Neural progenitor cell (in vitro differentiated cells): ENCODE measurements around the gene FRY. TPM values are rescaled to one million over a fixed set of nuclear protein-coding genes. Genes with fewer than 3 reads are reported as not detected.

Source experiments
- DNase-seq: peaks from one replicate; pipeline ENCODE4 v3.0.0-alpha.2; 2016; ENCODE audit warnings: low spot score
- H2AFZ ChIP-seq: fragments of 200-600 bp; sonication (generic); replicated peaks from 2 replicates; pipeline ENCODE4 v1.6.1; 2016; ENCODE audit warnings: antibody characterized with exemption
- H3F3A ChIP-seq: fragments of 200-600 bp; sonication (generic); 2 replicates; pipeline ENCODE4 v1.6.1; 2016; ENCODE audit warnings: antibody characterized with exemption, low read depth
- H3K27ac ChIP-seq: fragments of 200-600 bp; sonication (generic); 2 replicates; pipeline ENCODE4 v1.5.1; 2016; ENCODE audit warnings: mild to moderate bottlenecking
- H3K27me3 ChIP-seq: fragments of 200-600 bp; sonication (generic); 2 replicates; pipeline ENCODE4 v1.6.1; 2016; ENCODE audit warnings: mild to moderate bottlenecking, moderate library complexity
- H3K36me3 ChIP-seq: fragments of 200-600 bp; sonication (generic); 2 replicates; pipeline ENCODE4 v1.5.1; 2016
- H3K4me1 ChIP-seq: fragments of 200-600 bp; sonication (generic); 2 replicates; pipeline ENCODE4 v1.6.1; 2016; ENCODE audit warnings: mixed run types
- H3K4me2 ChIP-seq: fragments of 200-600 bp; sonication (generic); 2 replicates; pipeline ENCODE4 v1.6.1; 2016
- H3K4me3 ChIP-seq: fragments of 200-600 bp; sonication (generic); 2 replicates; pipeline ENCODE4 v1.5.1; 2016
- H3K79me2 ChIP-seq: fragments of 200-600 bp; sonication (generic); 2 replicates; pipeline ENCODE4 v1.6.1; 2016; ENCODE audit warnings: low read depth
- H3K9ac ChIP-seq: fragments of 200-600 bp; sonication (generic); 2 replicates; pipeline ENCODE4 v1.6.1; 2016
- H3K9me3 ChIP-seq: fragments of 200-600 bp; sonication (generic); 2 replicates; pipeline ENCODE4 v1.5.1; 2016; ENCODE audit warnings: low read depth
- H4K20me1 ChIP-seq: fragments of 200-600 bp; sonication (generic); 2 replicates; pipeline ENCODE4 v1.6.1; 2016; ENCODE audit warnings: low read depth
- H3K27ac Mint-ChIP-seq: 3 replicates; pipeline ENCODE4 v1.8.0; 2021; ENCODE audit warnings: mixed read lengths
- H3K27me3 Mint-ChIP-seq: 2 replicates; pipeline ENCODE4 v1.8.0; 2022; ENCODE audit warnings: low read depth, mild to moderate bottlenecking, inconsistent platforms, moderate library complexity, mixed read lengths; ENCODE audit not compliant: insufficient read depth
- H3K36me3 Mint-ChIP-seq: 3 replicates; pipeline ENCODE4 v1.8.0; 2021; ENCODE audit warnings: mixed read lengths
- H3K4me1 Mint-ChIP-seq: 3 replicates; pipeline ENCODE4 v1.8.0; 2021; ENCODE audit warnings: mixed read lengths
- H3K4me3 Mint-ChIP-seq: 3 replicates; pipeline ENCODE4 v1.8.0; 2021; ENCODE audit warnings: mild to moderate bottlenecking, moderate library complexity, mixed read lengths
- H3K9me3 Mint-ChIP-seq: 3 replicates; pipeline ENCODE4 v1.8.0; 2020; ENCODE audit warnings: mixed read lengths
- CTCF ChIP-seq: fragments of 200-600 bp; sonication (generic); IDR thresholded peaks from 2 replicates; pipeline ENCODE4 v1.5.1; 2017; ENCODE audit warnings: antibody characterized with exemption, mild to moderate bottlenecking
- EZH2 ChIP-seq: fragments of 200-600 bp; sonication (generic); IDR thresholded peaks from 2 replicates; pipeline ENCODE4 v1.6.1; 2017; ENCODE audit warnings: antibody characterized with exemption, mild to moderate bottlenecking, moderate library complexity
- EZH2phosphoT487 ChIP-seq: fragments of 200-600 bp; sonication (generic); IDR thresholded peaks from 2 replicates; pipeline ENCODE4 v1.6.1; 2017; ENCODE audit warnings: antibody characterized with exemption
- total RNA-seq: library from RNA; depleted of rRNA; stranded (reverse); fragments of >200 nt; gene quantifications from 2 replicates; pipeline ENCODE4 v1.2.3, GENCODE V29; 2015; ENCODE audit warnings: low replicate concordance

FRY gene
- total RNA-seq, 1 donor from 2014 or later = 12.6 TPM

GRCh38 chr13:32170841-32171240, 139.3 kb downstream of the FRY start:
- DNase-seq = no peak
- H3K4me2 ChIP-seq = no peak overlapping the region
- no peaks in the 10 kb centered on the region for H3K9me3 Mint-ChIP-seq
- no peaks in the 10 kb centered on the region for H3K36me3 ChIP-seq
- H3K9ac ChIP-seq = no peak overlapping the region
- H3K4me1 ChIP-seq = peaks cover 11% of the 10 kb centered on the region
- no peaks in the 10 kb centered on the region for H3K9me3 ChIP-seq
- H3K27ac Mint-ChIP-seq = no peak overlapping the region
- H3K4me1 Mint-ChIP-seq = peaks cover 5% of the 10 kb centered on the region
- no peak overlapping the region for H3K27ac ChIP-seq
- H2AFZ ChIP-seq = no peak overlapping the region
- H3K27me3 ChIP-seq = no peaks in the 10 kb centered on the region
- no peak for TF ChIP-seq EZH2phosphoT487
- no peak for TF ChIP-seq CTCF
- no peak for TF ChIP-seq EZH2
- H3F3A ChIP-seq = no peaks in the 10 kb centered on the region
- no peak overlapping the region for H3K4me3 ChIP-seq
- no peaks in the 10 kb centered on the region for H3K36me3 Mint-ChIP-seq
- H4K20me1 ChIP-seq = no peaks in the 10 kb centered on the region
- no peaks in the 10 kb centered on the region for H3K79me2 ChIP-seq
- no peak overlapping the region for H3K4me3 Mint-ChIP-seq
- H3K27me3 Mint-ChIP-seq = peaks cover 3% of the 10 kb centered on the region

- no peaks in the 10 kb centered on the region for H3K9me3 Mint-ChIP-seq
- Histone ChIP-seq H3K4me1 (no peaks in the 10 kb centered on the region), H2AFZ (no peak overlapping the region), H3F3A (no peaks in the 10 kb centered on the region), H3K4me3 (no peak overlapping the region), H3K36me3 (no peaks in the 10 kb centered on the region), H3K27ac (no peak overlapping the region), H3K9ac (no peak overlapping the region), H3K27me3 (no peaks in the 10 kb centered on the region), H3K4me2 (no peak overlapping the region), H3K79me2 (no peaks in the 10 kb centered on the region), H4K20me1 (no peaks in the 10 kb centered on the region), H3K9me3 (no peaks in the 10 kb centered on the region)
- H3K27me3 Mint-ChIP-seq = no peaks in the 10 kb centered on the region
- no peak overlapping the region for H3K27ac Mint-ChIP-seq
- TF ChIP-seq CTCF = no peak
- TF ChIP-seq EZH2 = no peak
- no peak for TF ChIP-seq EZH2phosphoT487
- DNase-seq = no peak
- no peaks in the 10 kb centered on the region for H3K4me1 Mint-ChIP-seq
- no peak overlapping the region for H3K4me3 Mint-ChIP-seq
- no peaks in the 10 kb centered on the region for H3K36me3 Mint-ChIP-seq
These were observed 142.3 kb downstream of the FRY start for GRCh38 chr13:32173881-32174280.

GRCh38 chr13:32174366-32174765, 142.8 kb downstream of the FRY start:
- no peak overlapping the region for H2AFZ ChIP-seq
- Mint-ChIP-seq H3K36me3 (no peaks in the 10 kb centered on the region), H3K4me1 (no peaks in the 10 kb centered on the region), H3K9me3 (no peaks in the 10 kb centered on the region), H3K27me3 (no peaks in the 10 kb centered on the region), H3K4me3 (no peak overlapping the region), H3K27ac (no peak overlapping the region)
- no peaks in the 10 kb centered on the region for H3K4me1 ChIP-seq
- no peaks in the 10 kb centered on the region for H3K9me3 ChIP-seq
- no peaks in the 10 kb centered on the region for H3K27me3 ChIP-seq
- H3K4me3 ChIP-seq = no peak overlapping the region
- TF ChIP-seq EZH2 = no peak
- TF ChIP-seq EZH2phosphoT487 = no peak
- no peak for TF ChIP-seq CTCF
- H3K4me2 ChIP-seq = no peak overlapping the region
- H3K27ac ChIP-seq = no peak overlapping the region
- H3K9ac ChIP-seq = no peak overlapping the region
- H3K79me2 ChIP-seq = no peaks in the 10 kb centered on the region
- H4K20me1 ChIP-seq = no peaks in the 10 kb centered on the region
- DNase-seq = no peak
- no peaks in the 10 kb centered on the region for H3F3A ChIP-seq
- H3K36me3 ChIP-seq = no peaks in the 10 kb centered on the region

- no peaks in the 10 kb centered on the region for H3K9me3 ChIP-seq
- H3K9ac ChIP-seq = no peak overlapping the region
- no peak overlapping the region for H2AFZ ChIP-seq
- Mint-ChIP-seq H3K4me1 (no peaks in the 10 kb centered on the region), H3K27ac (no peak overlapping the region), H3K27me3 (no peaks in the 10 kb centered on the region), H3K36me3 (no peaks in the 10 kb centered on the region), H3K9me3 (no peaks in the 10 kb centered on the region), H3K4me3 (no peak overlapping the region)
- no peaks in the 10 kb centered on the region for H4K20me1 ChIP-seq
- H3K36me3 ChIP-seq = no peaks in the 10 kb centered on the region
- H3K27ac ChIP-seq = no peak overlapping the region
- no peak for DNase-seq
- H3K79me2 ChIP-seq = no peaks in the 10 kb centered on the region
- TF ChIP-seq EZH2phosphoT487 (no peak), CTCF (no peak), EZH2 (no peak)
- no peak overlapping the region for H3K4me2 ChIP-seq
- H3K27me3 ChIP-seq = no peaks in the 10 kb centered on the region
- H3K4me3 ChIP-seq = no peak overlapping the region
- H3K4me1 ChIP-seq = no peaks in the 10 kb centered on the region
- H3F3A ChIP-seq = no peaks in the 10 kb centered on the region
These were observed 143.7 kb downstream of the FRY start for GRCh38 chr13:32175307-32175706.
